ENCODE results near the gene CUL9.

DNA sequence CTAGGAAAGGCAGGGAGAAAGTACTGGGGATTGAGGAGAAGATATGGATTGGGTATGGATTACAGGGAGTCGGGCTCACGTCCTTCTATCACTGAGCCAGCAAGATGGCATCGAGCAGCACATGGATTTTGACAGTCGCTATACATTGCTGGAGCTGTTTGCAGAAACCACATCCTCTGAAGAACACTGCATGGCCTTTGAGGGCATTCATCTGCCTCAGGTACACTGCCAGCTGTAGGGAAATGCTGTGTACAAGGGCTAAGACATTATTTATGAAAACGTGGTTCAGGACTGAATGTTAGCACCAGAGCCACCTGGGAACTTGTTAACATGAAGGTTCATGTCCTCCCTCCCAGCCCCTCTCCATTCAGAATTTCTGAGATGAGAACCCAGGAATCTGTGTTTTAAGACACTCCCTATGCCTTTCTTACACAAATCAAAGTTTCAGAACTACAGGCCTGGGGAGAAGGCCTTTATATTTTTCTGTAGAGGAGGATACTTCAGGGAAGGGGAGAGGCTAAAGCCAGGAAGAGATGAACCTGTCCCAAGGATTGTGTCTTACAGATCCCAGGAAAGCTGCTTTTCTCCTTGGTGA lies 3.5 kb downstream of the CUL9 start:
- TF ChIP-seq POLR2AphosphoS5 (IDR thresholded peaks at IDR 0.05) (no peak), EP300 (IDR thresholded peaks at IDR 0.05) (no peak), POLR2A (IDR thresholded peaks at IDR 0.05; ENCODE audit: low read depth) (no peak)
- TF ChIP-seq, protein P1, sequence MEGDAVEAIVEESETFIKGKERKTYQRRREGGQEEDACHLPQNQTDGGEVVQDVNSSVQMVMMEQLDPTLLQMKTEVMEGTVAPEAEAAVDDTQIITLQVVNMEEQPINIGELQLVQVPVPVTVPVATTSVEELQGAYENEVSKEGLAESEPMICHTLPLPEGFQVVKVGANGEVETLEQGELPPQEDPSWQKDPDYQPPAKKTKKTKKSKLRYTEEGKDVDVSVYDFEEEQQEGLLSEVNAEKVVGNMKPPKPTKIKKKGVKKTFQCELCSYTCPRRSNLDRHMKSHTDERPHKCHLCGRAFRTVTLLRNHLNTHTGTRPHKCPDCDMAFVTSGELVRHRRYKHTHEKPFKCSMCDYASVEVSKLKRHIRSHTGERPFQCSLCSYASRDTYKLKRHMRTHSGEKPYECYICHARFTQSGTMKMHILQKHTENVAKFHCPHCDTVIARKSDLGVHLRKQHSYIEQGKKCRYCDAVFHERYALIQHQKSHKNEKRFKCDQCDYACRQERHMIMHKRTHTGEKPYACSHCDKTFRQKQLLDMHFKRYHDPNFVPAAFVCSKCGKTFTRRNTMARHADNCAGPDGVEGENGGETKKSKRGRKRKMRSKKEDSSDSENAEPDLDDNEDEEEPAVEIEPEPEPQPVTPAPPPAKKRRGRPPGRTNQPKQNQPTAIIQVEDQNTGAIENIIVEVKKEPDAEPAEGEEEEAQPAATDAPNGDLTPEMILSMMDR (IDR thresholded peaks at IDR 0.05): no peak
